ENCODE measurements around the gene SLPI. TPM values are rescaled to one million over a fixed set of nuclear protein-coding genes. Genes with fewer than 3 reads are reported as not detected.

SLPI gene
- total and polyA plus RNA-seq, 2 experiments from 2014 or later: not detected

- TF ChIP-seq CTCF (conservative IDR thresholded peaks at IDR 0.05; ENCODE audit: low read depth in 2 of 2): no peak
- TF ChIP-seq EZH2phosphoT487 (IDR thresholded peaks at IDR 0.05; ENCODE audit: unreplicated experiment): no peak
- TF ChIP-seq REST (IDR thresholded peaks at IDR 0.05; ENCODE audit: unreplicated experiment): no peak
- no peak for TF ChIP-seq POLR2AphosphoS5 (IDR thresholded peaks at IDR 0.05; ENCODE audit: low read depth)
- TF ChIP-seq NANOG (IDR thresholded peaks at IDR 0.05; ENCODE audit: borderline replicate concordance): no peak
These were observed 16.2 kb downstream of the SLPI start (continued) for GRCh38 chr20:45238139-45238538.

- Histone ChIP-seq H3F3A (replicated peaks; ENCODE audit: low read depth) (no peaks in the 10 kb centered on the region), H3K9me2 (ENCODE audit: insufficient read depth) (no peaks in the 10 kb centered on the region), H2AFZ (peak overlapping the region; percentile 50; the same call in 1 of the 2 replicates), H3K27me3 (ENCODE audit: insufficient read depth) (no peaks in the 10 kb centered on the region), H3K27ac (ENCODE audit: low read depth) (no peak overlapping the region), H3K79me2 (replicated peaks; ENCODE audit: insufficient read depth) (no peaks in the 10 kb centered on the region), H3K4me3 (no peak overlapping the region), H3K4me1 (ENCODE audit: insufficient read depth) (no peaks in the 10 kb centered on the region), H3K4me2 (no peak overlapping the region), H4K20me1 (replicated peaks; ENCODE audit: insufficient read depth) (no peaks in the 10 kb centered on the region), H3K36me3 (ENCODE audit: insufficient read depth) (no peaks in the 10 kb centered on the region)
- Mint-ChIP-seq H3K4me3 (no peak overlapping the region), H3K27ac (no peak overlapping the region), H3K9me3 (no peaks in the 10 kb centered on the region; the same call in 2 of the 3 replicates), H3K4me1 (no peaks in the 10 kb centered on the region), H3K36me3 (ENCODE audit: low read depth) (no peaks in the 10 kb centered on the region), H3K27me3 (ENCODE audit: insufficient read depth, low read depth, poor library complexity) (peaks cover 4% of the 10 kb centered on the region)
- TF ChIP-seq ETS1 (IDR thresholded peaks at IDR 0.05) (no peak), CTCF (conservative IDR thresholded peaks at IDR 0.05; ENCODE audit: low read depth in 2 of 2) (peak; percentile 88 to 97)
- ATAC-seq (peak; percentile 99), DNase-seq (ENCODE audit: low spot score) (peak; percentile 79)
These were observed 18.4 kb downstream of the SLPI start for GRCh38 chr20:45235995-45236394.

Data from GM23338 (cell line).